ENCODE data around the gene FGFBP1. TPM values are rescaled to one million over a fixed set of nuclear protein-coding genes. Genes with fewer than 3 reads are reported as not detected.
"Not testable (repeated sequence)": the region's sequence is repeated elsewhere in the genome, so short reads cannot be mapped to it uniquely, and the experiment has no call there.

Gene FGFBP1
- polyA plus RNA-seq, 1 donor = not detected

DNA sequence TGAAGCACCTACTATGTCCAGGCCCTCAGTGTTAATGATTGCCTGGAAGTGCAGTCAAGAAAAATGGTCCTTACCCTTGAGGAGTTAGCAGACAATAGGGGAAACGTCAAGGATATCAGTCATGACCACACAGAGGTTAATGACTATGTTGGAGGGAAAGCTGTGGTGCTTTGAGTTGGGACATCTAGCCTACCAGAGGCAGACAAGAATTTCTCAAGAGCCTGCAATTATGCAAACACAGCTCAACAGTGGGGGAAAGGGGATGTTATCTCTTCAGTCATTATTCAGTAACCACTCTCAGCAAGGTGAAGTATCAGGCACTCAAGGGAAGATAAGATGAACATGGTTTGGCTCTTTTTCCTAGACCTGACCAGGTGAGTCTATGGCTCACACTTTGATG, 7.0 kb upstream of the FGFBP1 start:
- no peak for DNase-seq

DNA sequence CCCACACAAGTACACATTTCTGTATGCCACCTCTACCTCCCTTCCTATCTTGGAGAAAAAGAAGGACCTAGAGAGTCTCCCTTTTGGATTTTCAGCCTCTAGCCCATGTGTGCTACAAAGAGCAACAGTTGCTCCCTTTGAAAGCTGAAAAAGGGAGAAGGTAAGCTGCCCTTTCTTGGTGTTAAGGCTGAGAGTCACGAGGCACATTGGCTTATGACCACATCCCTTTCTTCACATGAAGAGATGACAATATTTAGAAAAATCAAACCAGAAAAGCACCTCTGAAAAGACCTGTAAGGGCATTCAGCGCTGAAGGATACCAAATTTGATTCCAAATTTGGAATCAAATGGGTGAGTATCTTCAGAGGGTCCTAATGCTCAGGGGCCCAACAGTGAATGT, 6.4 kb upstream of the FGFBP1 start:
- DNase-seq = no peak

DNA sequence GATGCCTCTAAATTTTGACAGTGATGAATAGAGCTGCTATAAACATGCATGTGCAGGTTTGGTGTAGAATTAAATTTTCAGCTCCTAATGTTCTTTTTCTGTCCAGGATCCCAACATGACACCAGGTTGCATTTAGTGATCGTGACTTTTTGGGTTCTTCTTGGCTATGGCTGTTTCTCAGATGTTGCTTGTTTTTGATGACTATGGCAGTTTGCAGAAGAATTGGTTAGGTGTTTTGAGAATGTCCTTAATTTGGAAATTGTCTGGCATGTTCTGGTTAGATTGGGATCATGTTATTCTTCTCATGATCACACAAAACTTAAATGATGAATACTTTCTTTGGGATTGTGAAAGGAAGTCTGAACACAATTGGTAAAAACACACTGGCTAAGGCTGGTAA, 3.7 kb upstream of the FGFBP1 start:
- no peak for DNase-seq

DNA sequence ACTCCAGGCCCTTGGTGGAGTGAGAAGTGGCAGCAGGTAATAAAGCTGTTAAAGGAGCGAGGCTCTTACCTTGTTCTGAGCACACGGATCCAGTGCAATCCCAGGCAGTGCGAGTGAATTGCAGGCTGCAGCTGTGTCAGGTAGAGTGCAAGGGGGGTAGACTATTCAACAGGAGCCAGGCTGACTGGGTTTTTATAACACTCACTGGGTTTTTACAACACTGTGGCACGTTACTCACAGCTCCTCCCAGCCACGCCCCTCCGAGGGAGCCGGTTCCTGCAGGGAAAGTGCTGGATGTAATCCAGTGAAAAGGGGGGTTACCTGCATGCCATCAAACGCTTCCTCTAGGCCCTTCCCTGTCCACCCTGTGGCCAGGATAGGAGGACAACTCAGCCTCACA, 358 bp downstream of the FGFBP1 start:
- peak; percentile 28 for DNase-seq

DNA sequence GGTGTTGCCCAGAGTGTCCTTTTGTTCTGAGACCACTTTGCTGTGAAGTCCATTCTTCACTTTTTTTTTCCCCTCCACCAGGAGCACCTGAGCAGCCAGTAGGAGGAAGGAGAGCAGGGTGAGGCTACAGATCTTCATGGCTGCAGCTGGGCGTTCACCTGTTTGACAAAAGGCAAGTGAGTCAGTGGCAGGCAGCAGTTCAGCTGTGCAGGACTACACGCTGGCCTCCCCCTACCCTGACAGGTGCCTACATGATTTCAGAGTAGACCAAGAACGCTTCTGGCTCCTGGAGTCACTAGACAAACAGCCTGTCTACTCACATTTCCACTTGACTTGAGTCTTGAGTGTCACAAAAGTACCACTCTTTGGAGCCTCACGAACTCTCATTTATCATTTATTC, 2.0 kb downstream of the FGFBP1 start:
- no peak for DNase-seq

DNA sequence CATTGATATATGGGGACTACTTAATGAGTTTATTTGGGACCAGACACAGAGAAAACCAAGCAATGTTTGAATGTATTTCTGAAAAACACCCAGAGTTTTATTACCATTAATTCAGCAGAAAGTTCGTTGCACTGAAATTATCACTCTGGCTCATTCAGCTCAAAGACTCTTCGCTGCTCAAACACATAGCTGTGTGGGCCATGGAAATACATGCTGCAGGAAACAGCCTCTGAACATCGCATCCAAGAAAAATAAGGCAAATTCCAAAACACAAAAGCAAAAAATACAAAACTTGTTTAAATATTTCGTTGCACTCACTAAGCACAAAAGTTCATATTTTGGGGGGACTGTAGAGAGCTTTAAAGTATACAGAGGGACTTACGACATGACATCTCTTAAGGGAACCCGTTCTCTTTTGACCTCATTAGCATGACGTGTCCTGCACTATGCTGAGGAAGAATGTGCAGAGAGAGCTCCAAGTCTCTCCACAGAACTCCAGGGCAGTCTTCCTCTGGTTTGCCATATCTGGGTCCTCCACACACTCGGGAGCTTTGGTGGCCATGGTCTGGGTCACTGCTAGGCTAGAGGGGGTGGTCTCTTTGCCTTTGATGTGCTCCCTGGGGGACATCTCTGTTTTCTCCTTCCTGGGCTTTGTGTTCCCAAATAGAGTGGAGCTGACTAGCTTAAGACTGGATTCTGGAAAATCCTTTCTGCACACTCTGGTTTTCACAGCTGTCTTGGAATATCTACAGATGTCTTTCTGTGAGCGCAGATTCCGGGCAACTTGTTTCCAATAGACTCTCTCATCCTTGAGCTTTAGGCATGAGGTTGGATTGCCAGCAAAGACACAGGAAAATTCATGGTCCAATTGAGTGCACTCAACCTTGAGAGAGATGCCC, 2.8 kb downstream of the FGFBP1 start:
- DNase-seq = no peak

DNA sequence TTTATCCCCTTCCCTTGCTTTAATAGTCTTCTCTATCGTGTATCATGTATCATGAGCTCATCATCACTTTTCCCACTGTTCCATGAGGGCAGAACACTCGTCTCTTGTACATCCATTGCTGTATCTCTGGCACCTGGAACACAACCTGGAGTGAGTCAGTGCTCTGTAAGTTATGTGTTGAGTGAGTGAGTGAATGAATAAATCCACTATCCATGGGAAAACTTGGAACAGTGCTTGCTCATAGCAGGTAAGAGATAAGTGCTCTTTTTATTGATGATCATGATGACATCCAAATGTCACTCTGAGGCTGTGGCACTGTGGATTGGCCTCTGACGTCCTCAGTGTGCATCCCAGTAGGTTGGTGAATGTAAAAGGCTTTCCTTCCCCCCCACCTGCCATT, 4.3 kb downstream of the FGFBP1 start:
- no peak for DNase-seq

DNA sequence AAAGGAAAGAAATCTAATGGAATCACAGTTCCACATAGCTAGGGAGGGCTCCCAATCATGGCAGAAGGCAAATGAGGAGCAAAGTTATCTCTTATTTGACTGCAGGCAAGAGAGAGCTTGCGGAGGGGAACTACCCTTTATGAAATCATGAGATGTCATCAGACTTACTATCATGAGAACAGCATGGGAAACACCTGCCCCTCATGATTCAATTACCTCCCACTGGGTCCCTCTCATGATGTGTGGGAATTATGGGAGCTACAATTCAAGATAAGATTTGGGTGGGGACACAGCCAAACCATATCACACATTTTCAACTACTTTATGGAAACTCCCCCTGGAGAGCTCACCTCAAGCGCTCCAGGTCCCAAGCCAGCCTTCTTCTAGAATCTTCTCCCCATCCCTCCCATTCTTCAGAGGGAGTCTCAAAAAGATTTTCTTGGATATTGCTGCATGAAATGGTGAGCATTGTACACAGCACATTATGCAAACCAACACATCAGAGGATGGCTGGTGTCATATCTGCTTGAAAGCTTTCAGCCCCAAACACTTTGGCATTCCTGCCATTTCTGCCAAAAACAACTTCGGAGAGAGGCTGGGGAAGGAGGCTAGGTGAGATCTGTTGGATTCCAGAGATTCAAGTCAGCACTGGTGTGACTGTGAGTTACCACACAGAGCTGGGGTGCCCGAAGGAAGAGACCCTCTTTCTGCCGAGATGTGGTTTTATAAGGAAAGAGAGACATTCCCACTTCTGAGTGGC, 6.9 kb downstream of the FGFBP1 start:
- no peak for DNase-seq

DNA sequence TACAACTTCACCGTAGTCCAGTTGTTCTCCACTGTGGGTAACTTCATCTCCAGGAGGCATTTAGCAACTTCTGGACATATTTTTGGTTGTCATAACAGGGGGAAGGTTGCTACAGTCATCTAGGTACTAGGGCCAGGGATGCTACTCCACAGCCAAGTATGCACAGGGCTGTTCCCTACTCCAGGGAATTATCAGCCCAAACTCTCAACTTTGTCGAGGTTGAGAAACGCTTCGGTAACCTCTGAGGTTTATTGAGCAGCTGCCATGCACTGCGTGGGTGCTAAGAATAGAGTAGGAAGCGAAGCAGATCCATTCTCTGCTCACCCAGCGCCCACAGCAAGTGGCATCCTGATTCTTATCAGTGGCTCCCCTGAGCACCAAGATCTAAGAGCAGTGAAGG, 8.2 kb downstream of the FGFBP1 start:
- DNase-seq = no peak

DNA sequence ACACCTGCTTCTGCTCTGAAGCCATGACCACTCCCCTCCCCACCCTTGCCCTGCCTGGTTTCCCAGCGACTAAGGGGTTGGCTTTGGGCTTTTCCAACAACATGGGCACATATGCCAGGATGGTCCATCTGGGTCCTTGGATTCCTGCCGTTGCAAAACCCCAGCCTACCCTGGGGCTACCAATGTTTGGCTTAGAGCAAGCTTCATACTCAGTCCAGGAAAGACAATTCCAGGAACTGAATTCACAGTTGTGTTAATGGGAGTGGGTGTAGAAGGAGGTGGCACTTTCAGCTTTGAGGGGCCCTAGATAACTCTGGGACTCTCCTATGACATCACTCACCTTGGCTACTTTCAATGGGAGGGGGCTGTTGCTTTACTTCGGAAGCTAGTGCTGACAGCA, 9.0 kb downstream of the FGFBP1 start:
- DNase-seq = no peak

DNA sequence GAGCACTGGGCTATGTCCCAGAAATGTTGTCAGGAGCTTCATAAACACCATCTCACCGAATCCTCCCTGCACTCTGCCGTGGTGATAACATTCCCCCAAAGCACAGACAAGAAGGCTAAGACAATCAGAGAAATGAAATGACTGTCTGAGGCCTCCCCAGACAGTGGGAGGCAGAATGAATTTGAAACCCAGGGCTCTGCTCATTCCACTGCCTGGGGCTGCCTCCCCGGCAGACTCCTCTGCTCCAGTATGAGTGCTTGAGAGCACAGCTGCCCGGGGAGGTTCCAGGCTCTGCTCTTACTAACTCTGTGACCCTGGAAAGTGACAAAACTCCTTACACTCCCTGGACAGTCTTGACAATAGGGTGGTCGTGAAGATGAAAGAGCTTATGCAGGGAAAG, 9.7 kb downstream of the FGFBP1 start:
- DNase-seq = no peak

DNA sequence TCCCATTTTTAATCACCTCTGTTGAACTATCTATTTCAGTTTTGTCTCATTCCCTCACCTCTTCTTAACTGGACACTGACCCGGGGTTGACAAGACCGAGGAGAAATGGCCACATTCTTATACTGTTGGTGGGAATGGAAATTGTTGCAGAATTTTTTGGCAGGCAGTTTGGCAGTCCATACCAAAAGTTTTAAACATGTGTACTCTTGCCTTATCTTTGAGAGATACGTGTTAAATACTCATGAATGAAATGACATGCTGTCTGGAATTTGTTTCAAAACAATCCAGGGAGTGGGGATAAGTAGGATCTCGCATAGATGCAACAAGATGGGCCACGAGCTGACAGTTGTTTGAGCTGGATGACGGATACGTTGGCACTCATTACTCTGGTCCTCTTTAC, 12.1 kb downstream of the FGFBP1 start:
- DNase-seq = no peak

DNA sequence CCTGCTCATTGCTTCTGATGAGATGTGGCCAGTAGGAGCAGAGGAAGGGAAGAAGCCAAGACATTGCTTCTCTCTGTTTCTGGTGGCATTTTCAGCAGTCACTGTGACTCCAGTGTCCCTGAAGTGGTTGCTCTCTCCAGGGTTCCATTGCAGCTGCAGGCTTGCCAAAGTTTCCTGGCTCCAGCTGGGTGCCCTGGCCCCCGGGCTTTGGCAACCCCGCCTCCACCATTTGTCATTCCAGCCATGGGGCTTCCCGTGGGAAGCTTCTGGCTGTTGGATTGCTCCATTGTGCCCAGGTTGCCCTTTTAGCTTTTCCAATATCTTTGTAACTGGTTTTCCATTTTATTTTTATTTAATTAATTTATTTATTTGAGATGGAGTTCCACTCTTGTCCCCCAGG, 12.7 kb downstream of the FGFBP1 start:
- DNase-seq = no peak

DNA sequence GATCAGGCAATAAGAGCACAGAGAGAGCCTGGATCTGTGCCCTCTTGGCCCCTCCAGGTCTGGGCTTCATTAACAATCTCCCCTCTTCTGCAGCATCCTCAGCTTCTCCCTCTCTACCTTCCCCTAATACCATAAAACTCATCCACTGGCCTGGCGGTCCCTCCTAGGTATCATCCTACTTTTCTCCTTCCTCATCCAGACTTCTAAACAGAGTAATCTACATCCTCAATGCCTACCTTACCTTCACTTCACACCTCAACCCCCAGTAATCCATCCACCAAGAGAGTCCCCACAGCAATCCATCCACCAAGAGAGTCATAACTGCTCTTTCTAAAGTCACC, 17.0 kb downstream of the FGFBP1 start:
- DNase-seq = no peak

DNA sequence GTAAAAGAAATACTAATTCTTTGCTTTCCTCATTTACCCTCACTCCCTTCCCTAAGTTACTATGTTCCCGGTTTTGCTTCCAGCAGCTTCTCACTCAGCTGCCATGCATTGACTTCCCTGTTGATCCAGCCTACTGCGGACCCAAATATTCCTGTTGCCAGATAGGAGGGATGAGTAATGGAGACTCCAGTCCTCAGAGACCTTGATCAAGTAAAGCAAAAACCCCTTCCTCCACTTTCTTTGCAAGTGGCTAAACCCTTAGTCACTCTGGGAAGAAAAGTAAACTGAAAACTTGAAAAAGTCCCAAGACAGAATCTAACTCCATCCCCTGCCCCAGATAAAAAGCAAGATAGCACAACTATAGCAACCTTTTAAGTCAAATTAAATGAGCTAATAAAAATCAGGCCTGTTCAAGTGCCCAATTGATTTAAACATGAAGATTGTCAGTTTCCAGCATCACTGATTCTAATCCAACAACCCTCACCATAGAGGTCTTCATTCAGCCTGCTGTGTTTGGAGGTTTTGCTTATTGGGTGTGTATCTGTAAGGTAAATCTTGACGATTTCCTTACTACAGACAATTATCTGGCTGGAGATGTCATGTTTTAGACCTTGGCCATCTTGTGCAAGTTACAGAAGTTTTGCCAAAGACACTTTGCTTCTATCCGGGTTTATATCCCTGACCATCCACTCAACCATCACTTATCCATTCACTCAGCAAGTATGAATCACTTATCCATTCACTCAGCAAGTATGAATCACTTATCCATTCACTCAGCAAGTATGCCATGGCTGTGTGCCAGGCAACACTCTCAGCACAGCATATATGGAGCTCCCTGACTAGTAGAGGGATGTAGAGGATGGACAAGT, 17.6 kb downstream of the FGFBP1 start:
- no peak for DNase-seq

DNA sequence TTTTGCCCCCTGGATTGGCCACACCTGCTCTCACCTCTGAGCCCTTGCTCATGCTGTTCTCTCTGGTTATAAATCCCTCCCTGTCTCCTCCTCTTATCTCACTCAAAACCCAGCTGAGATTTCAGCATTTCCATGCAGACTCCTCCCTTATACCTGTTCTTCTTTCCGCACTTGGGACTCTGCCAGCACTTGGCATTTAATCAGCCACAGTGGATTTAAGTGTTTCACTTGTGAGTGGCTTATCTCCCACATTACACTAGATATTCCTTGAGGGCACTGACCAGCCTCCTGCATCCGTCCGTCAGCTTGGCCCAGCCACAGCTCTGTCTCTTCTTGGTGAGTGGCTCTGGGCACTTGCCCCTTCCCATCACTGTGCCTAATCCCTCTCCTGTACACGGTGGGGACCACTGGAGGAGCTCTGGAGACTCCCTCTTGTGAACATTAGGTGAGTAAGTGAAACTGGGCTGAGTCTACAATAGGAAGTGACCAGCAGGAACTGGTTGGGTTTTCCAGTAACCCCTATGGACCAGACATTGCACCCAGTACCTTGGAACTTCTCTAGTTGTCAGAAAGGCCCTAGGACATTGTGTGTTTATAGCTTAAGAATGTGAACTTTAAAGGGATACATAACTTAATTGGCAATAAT, 19.9 kb downstream of the FGFBP1 start:
- no peak for DNase-seq

DNA sequence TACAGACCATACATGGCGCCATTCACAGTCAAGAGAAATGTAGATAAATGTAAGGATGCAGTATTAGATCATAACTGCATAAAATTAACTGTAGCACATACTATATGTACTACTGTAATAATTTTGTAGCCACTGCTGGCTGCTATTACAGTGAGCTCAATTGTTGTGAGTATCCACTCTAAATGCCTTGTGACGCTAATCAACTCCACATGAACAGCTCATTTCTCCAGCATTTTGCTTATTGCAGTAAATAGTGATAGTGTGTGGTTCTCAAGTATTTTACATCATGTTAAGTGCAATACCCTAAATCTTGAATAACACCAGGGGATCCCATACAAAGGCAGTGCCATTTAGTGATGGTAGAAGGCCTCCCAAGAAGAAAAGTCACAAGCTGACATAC, 21.2 kb downstream of the FGFBP1 start:
- no peak for DNase-seq

DNA sequence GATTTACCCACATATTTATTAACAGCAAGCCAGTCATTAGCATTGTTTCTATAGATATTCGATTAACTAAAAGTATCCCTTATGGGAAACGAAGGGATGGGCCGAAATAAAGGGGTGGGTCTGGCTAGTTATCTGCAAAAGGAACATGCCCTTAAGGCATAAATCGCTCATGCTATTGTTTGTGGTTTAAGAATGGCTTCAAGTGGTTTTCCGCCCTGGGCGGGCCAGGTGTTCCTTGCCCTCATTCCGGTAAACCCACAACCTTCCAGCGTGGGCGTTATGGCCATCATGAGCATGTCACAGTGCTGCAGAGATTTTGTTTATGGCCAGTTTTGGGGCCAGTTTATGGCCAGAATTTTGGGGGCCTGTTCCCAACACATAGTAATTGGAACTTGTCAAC, 22.2 kb downstream of the FGFBP1 start:
- DNase-seq = not testable (repeated sequence)

DNA sequence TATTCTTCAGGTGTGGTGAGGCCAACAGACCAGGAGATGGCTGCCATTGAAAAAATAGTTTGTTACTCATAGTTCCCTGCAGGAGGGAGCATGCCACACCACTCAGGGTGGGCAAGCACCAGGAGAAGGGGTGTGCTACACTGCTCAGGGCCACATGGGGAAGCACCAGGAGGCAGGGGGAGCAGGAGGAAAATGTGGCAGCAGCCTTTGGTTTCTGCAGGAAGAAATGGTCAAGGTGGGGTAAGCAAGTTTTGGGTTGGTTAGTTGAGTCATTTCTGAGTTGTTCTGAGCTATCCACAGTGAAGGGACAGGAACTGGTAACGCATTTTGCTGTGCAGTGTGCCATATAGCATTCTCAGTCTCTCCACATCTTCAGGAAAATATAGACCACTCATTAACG, 23.8 kb downstream of the FGFBP1 start:
- DNase-seq = no peak

DNA sequence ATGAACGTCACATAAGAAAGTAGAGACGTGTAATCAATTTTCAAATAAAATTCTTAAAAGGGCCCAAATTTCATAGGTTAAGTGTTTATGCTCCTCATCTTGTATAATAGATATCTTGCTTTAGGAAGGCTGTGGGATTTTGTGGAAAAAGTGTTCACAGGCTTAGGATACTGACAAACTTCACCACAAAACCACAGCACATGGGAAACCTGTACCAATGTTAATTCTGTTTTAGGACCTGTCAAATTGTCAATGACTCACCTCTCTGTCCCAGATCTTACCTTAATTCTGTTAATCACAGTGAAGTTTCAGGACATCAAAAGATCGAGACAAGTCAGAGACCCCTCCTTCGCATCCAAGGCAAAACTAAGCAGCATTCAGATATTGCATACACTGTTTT, 24.2 kb downstream of the FGFBP1 start:
- DNase-seq = no peak

DNA sequence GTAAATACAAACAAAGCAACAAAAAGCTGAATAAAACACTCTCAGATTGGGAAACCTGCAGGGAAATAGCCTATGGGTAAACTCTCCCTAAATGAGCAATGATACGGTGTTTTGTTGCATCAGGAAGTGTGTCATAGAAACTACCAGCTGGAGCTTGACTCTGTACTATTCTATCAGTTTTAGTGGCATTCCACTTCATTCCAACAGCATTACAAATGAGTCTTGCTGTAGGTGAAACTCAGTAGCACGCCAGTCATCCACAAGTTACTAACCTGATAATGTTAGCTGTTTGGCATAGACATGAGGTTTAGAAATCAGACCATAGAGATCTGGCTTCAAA, 24.9 kb downstream of the FGFBP1 start:
- no peak for DNase-seq

DNA sequence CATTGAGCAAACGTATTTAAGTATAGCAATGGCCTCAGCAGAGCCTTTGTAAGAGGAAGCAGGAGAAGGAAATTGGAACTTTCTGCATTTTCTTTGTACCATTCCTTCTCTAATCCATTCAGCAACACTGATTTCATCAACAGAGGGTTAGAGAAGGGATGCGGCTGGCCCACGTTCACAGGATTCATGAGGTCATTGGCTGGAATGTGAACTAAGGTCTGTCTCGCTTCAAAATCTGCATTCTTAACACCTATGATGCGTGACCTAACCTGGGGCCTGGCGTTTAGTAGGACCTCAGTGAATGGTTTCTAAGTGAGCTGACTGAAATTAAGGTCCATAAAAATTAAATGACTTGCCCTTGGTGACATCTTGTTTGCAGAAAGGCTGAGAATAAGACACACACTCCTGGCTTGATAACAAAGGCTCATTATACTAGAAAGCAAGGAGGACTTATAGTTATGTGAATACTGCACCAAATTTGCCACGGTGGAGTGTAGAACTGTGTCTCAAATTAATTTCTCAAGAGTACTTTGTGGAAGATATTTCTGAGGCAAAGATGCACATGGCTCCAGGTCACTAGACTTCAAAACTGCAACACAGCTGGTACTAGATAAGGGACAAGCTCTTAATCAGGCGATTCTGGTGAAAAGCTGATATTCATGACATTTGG, 25.4 kb downstream of the FGFBP1 start:
- DNase-seq = no peak

Measured in left kidney (tissue), 2 donors.